T-helper 2 cell treated with Interferon-gamma antibody and Interleukin-4, amounts not matched to agents 100 ng/mL and 5 ng/mL, for 36 hours (primary cell): ENCODE measurements around the gene PRPF38A. TPM values are rescaled to one million over a fixed set of nuclear protein-coding genes. Genes with fewer than 3 reads are reported as not detected.

ENCODE experiments used
- intact Hi-C: fragments of 100-400 bp; cut with micrococcal nuclease; formaldehyde crosslinking; loops from one replicate; pipeline ENCODE4 v1.15.1; 2023
- total RNA-seq: library from RNA; stranded (reverse); gene quantifications from 2 replicates; pipeline ENCODE4 v1.2.3, GENCODE V29; 2022

Gene PRPF38A
- total RNA-seq, 1 donor from 2014 or later: 102 TPM

GRCh38 chr1:52386458-52386857, 17.9 kb upstream of the PRPF38A start:
- intact Hi-C loops: no loop called here

- intact Hi-C loops: no loop called here
Observed at GRCh38 chr1:52393174-52393573, 11.2 kb upstream of the PRPF38A start.

GRCh38 chr1:52399629-52400028, 4.8 kb upstream of the PRPF38A start:
- intact Hi-C loops: loop anchor here (10.0 kb wide), 1 partner anchor 525 kb away; the partner anchor contains the start of genes ECHDC2 and SCP2

GRCh38 chr1:52400131-52400530, 4.3 kb upstream of the PRPF38A start:
- intact Hi-C loops: loop anchor here (10.0 kb wide), 1 partner anchor 525 kb away; the partner anchor contains the start of genes ECHDC2 and SCP2

- intact Hi-C loops: loop anchor here (10.0 kb wide), 1 partner anchor 522 kb away; the partner anchor contains the start of genes ECHDC2 and SCP2
Observed at GRCh38 chr1:52402860-52403240, 1.6 kb upstream of the PRPF38A start.

- intact Hi-C loops: loop anchor here (1.0 to 10.0 kb wide), 6 partner anchors 21 to 521 kb away; partner anchors contain the start of genes CC2D1B, ECHDC2, SCP2 and TUT4
Observed at GRCh38 chr1:52403566-52404115, 761 bp upstream of the PRPF38A start.

GRCh38 chr1:52404975-52405338, 555 bp downstream of the PRPF38A start:
- intact Hi-C loops: loop anchor here (1.0 to 10.0 kb wide), 6 partner anchors 19 to 520 kb away; partner anchors contain the start of genes CC2D1B, ECHDC2, SCP2 and TUT4

- intact Hi-C loops: no loop called here
Observed at GRCh38 chr1:52413410-52413989, 9.1 kb downstream of the PRPF38A start.

- intact Hi-C loops: no loop called here
Observed at GRCh38 chr1:52414942-52415341, 10.5 kb downstream of the PRPF38A start.

- intact Hi-C loops: no loop called here
Observed at GRCh38 chr1:52416811-52417210, 12.4 kb downstream of the PRPF38A start.

GRCh38 chr1:52420713-52421112, 16.3 kb downstream of the PRPF38A start:
- intact Hi-C loops: no loop called here

- intact Hi-C loops: no loop called here
Observed at GRCh38 chr1:52423055-52423454, 18.7 kb downstream of the PRPF38A start.

GRCh38 chr1:52423771-52424170, 19.4 kb downstream of the PRPF38A start:
- intact Hi-C loops: loop anchor here (1.0 kb wide), 3 partner anchors 19 to 263 kb away; partner anchors contain the start of genes ORC1 and PRPF38A

GRCh38 chr1:52424231-52424636, 19.8 kb downstream of the PRPF38A start:
- intact Hi-C loops: loop anchor here (1.0 kb wide), 3 partner anchors 20 to 262 kb away; partner anchors contain the start of genes ORC1 and PRPF38A

GRCh38 chr1:52424813-52425212, 20.4 kb downstream of the PRPF38A start:
- intact Hi-C loops: loop anchor here (1.0 kb wide), 3 partner anchors 21 to 261 kb away; partner anchors contain the start of genes ORC1 and PRPF38A

GRCh38 chr1:52426371-52426770, 22.0 kb downstream of the PRPF38A start:
- intact Hi-C loops: no loop called here

GRCh38 chr1:52427152-52427551, 22.8 kb downstream of the PRPF38A start:
- intact Hi-C loops: no loop called here

- intact Hi-C loops: no loop called here
Observed at GRCh38 chr1:52432807-52433206, 28.4 kb downstream of the PRPF38A start.

GRCh38 chr1:52435211-52435610, 30.8 kb downstream of the PRPF38A start:
- intact Hi-C loops: no loop called here

GRCh38 chr1:52435650-52436049, 31.2 kb downstream of the PRPF38A start:
- intact Hi-C loops: no loop called here

- intact Hi-C loops: no loop called here
Observed at GRCh38 chr1:52436817-52437216, 32.4 kb downstream of the PRPF38A start.

GRCh38 chr1:52439976-52440375, 35.6 kb downstream of the PRPF38A start:
- intact Hi-C loops: no loop called here

GRCh38 chr1:52444463-52444862, 40.1 kb downstream of the PRPF38A start:
- intact Hi-C loops: no loop called here
